Stomach (tissue), 9 donors: ENCODE data around the gene WDR45B. TPM values are rescaled to one million over a fixed set of nuclear protein-coding genes. Genes with fewer than 3 reads are reported as not detected.

Experiments used
- DNase-seq, 2 donors: peaks; one replicate each; pipeline versions ENCODE4 v3.0.0 to v3.0.0-alpha.2; 2013 to 2019
- H3K27ac ChIP-seq, 5 donors: fragments of 200-600 bp in 4 of 5; sonication (generic) in 4 of 5; one replicate each; pipeline ENCODE4 v1.5.1; 2013 to 2019; ENCODE audit warnings: mild to moderate bottlenecking in 1 of 5, moderate library complexity in 1 of 5
- H3K27me3 ChIP-seq, 3 donors: fragments of 200-600 bp; sonication (generic); one replicate each; pipeline ENCODE4 v1.5.1; 2017 to 2019; ENCODE audit warnings: mixed run types in 1 of 3
- H3K36me3 ChIP-seq, 4 donors: fragments of 200-600 bp; sonication (generic); 1 replicate in 3 of 4; 2 replicates in 1 of 4; pipeline ENCODE4 v1.5.1; 2016 to 2019
- H3K4me1 ChIP-seq, 4 donors: fragments of 200-600 bp; sonication (generic); one replicate each; pipeline ENCODE4 v1.5.1; 2016 to 2019
- H3K4me3 ChIP-seq, 4 donors: fragments of 200-600 bp; sonication (generic) in 3 of 4; one replicate each; pipeline ENCODE4 v1.5.1; 2016 to 2019; ENCODE audit warnings: mild to moderate bottlenecking in 1 of 4
- H3K9me3 ChIP-seq, 4 donors: fragments of 200-600 bp; sonication (generic); one replicate each; pipeline ENCODE4 v1.5.1; 2016 to 2019
- CTCF ChIP-seq, 7 experiments: fragments of 450-650 bp in 4 of 7; fragments of 200-600 bp in 3 of 7; sonication (generic) in 3 of 7; IDR thresholded peaks; one replicate each; pipeline ENCODE4 v1.5.1; 2016 to 2019; ENCODE audit warnings: antibody characterized with exemption in 7 of 7, control low read depth in 2 of 7, mild to moderate bottlenecking in 1 of 7
- EP300 ChIP-seq: sonication (generic); formaldehyde crosslinking; IDR thresholded peaks from one replicate; pipeline ENCODE4 v1.6.1; 2017; ENCODE audit warnings: antibody characterized with exemption
- POLR2A ChIP-seq, 4 donors: fragments of 450-650 bp; IDR thresholded peaks; one replicate each; pipeline ENCODE4 v1.6.1; 2016; ENCODE audit warnings: antibody characterized with exemption in 4 of 4, control low read depth in 2 of 4, mild to moderate bottlenecking in 1 of 4, moderate library complexity in 1 of 4
- POLR2AphosphoS5 ChIP-seq, 3 donors: sonication (generic); formaldehyde crosslinking; IDR thresholded peaks; one replicate each; pipeline ENCODE4 v1.6.1; 2016; ENCODE audit warnings: antibody characterized with exemption in 3 of 3
- WGBS, 5 donors: extraction: QIAGEN DNeasy Blood & Tissue Kit in 3 of 5; methylation state at CpG; one replicate each; pipeline versions ENCODE4 v1.1.5 to v1.1.7; 2013 to 2018; 5-methylcytosine and 5-hydroxymethylcytosine counted together
- intact Hi-C: fragments of 100-400 bp; cut with DNase I; formaldehyde crosslinking; loops from one replicate; pipeline ENCODE4 v1.15.1; 2023; ENCODE audit warnings: low total_unique reads
- polyA plus RNA-seq, 3 donors: library from polyadenylated mRNA; stranded (reverse); fragments of 200-250 nt; gene quantifications; one replicate each; pipeline ENCODE4 v1.2.3, GENCODE V29; 2013
- total RNA-seq, 5 donors: library from RNA; depleted of rRNA; stranded (reverse); fragments of >200 nt; gene quantifications; one replicate each; pipeline versions ENCODE4 v1.1.0 to v1.2.3, GENCODE V29; 2014 to 2016
- donor health status: healthy with polysubstance abuse.
- donor health status: Bipolar disorder and iron deficiency.
- donor health status: healthy.

The WDR45B gene
- total and polyA plus RNA-seq, 8 donors = 62.8 to 108 (median 76.2) TPM

GRCh38 chr17:82666931-82667667, 18.9 kb upstream of the WDR45B start:
- 86 to 90% (median 88%) methylated on average over 13 to 28 of the region's 28 CpGs for WGBS, 5 donors
- Histone ChIP-seq H3K27ac (no peak overlapping the region), H3K4me1 (peaks cover 0 to 22% (median 14%) of the 10 kb centered on the region in 4 donors), H3K27me3 (no peaks in the 10 kb centered on the region), H3K36me3 (peaks cover 3 to 41% (median 33%) of the 10 kb centered on the region in 4 donors), H3K9me3 (no peaks in the 10 kb centered on the region), H3K4me3 (no peak overlapping the region)
- DNase-seq = no peak
- intact Hi-C loops = loop anchor here (10.0 kb wide), 1 partner anchor 88 kb away; the partner anchor contains the start of gene TBCD
- no peak for TF ChIP-seq POLR2A (IDR thresholded peaks at IDR 0.05)
- TF ChIP-seq POLR2AphosphoS5 (IDR thresholded peaks at IDR 0.05) = no peak
- TF ChIP-seq EP300 = no peak
- no peak for TF ChIP-seq CTCF (IDR thresholded peaks at IDR 0.05)

GRCh38 chr17:82665891-82666290, 17.6 kb upstream of the WDR45B start:
- TF ChIP-seq POLR2AphosphoS5 (IDR thresholded peaks at IDR 0.05) (no peak), EP300 (no peak), CTCF (IDR thresholded peaks at IDR 0.05) (no peak), POLR2A (IDR thresholded peaks at IDR 0.05) (no peak)
- Histone ChIP-seq H3K36me3 (peaks cover 3 to 52% (median 40%) of the 10 kb centered on the region in 4 donors), H3K27ac (no peak overlapping the region), H3K4me3 (no peak overlapping the region), H3K27me3 (no peaks in the 10 kb centered on the region), H3K9me3 (no peaks in the 10 kb centered on the region), H3K4me1 (peaks cover 0 to 22% (median 14%) of the 10 kb centered on the region in 4 donors)
- WGBS, 5 donors = 83 to 95% (median 88%) methylated on average over 6 of the region's 6 CpGs
- intact Hi-C loops = loop anchor here (10.0 kb wide), 1 partner anchor 89 kb away; the partner anchor contains the start of gene TBCD
- DNase-seq = no peak

GRCh38 chr17:82665217-82665616, 17.0 kb upstream of the WDR45B start:
- no peak for TF ChIP-seq POLR2A (IDR thresholded peaks at IDR 0.05)
- no peak for TF ChIP-seq EP300
- no peak for TF ChIP-seq CTCF (IDR thresholded peaks at IDR 0.05)
- no peak for TF ChIP-seq POLR2AphosphoS5 (IDR thresholded peaks at IDR 0.05)
- Histone ChIP-seq H3K27ac (no peak overlapping the region), H3K36me3 (peaks cover 3 to 59% (median 47%) of the 10 kb centered on the region in 4 donors), H3K27me3 (no peaks in the 10 kb centered on the region), H3K4me3 (no peak overlapping the region), H3K9me3 (no peaks in the 10 kb centered on the region), H3K4me1 (peaks cover 0 to 17% (median 12%) of the 10 kb centered on the region in 4 donors)
- no peak for DNase-seq
- intact Hi-C loops = loop anchor here (10.0 kb wide), 1 partner anchor 90 kb away; the partner anchor contains the start of gene TBCD
- WGBS, 5 donors = 84 to 87% (median 84%) methylated on average over 11 of the region's 11 CpGs

- Histone ChIP-seq H3K4me1 (peaks cover 0 to 16% (median 12%) of the 10 kb centered on the region in 4 donors), H3K36me3 (peaks cover 3 to 64% (median 52%) of the 10 kb centered on the region in 4 donors), H3K9me3 (no peaks in the 10 kb centered on the region), H3K4me3 (no peak overlapping the region), H3K27ac (no peak overlapping the region), H3K27me3 (no peaks in the 10 kb centered on the region)
- intact Hi-C loops = loop anchor here (10.0 kb wide), 1 partner anchor 90 kb away; the partner anchor contains the start of gene TBCD
- 75 to 91% (median 84%) methylated on average over 16 to 22 of the region's 22 CpGs for WGBS, 5 donors
- TF ChIP-seq CTCF (IDR thresholded peaks at IDR 0.05) = no peak
- DNase-seq = no peak
Measured at GRCh38 chr17:82664701-82665182, 16.5 kb upstream of the WDR45B start.
